SK-N-SH (cell line): ENCODE data around the gene ANKH. TPM values are rescaled to one million over a fixed set of nuclear protein-coding genes. Genes with fewer than 3 reads are reported as not detected.

Experiments used
- CTCF ChIA-PET: fragments of 300-600, 350-600 bp; formaldehyde crosslinking; extraction: SDS; loops from one replicate; lab custom pipeline; 2021; lab: Yijun Ruan, JAX
- POLR2A ChIA-PET: fragments of 350-600 bp; sonication (Branson Sonifier 250); formaldehyde crosslinking; extraction: SDS; loops from one replicate; lab custom pipeline; 2020; ENCODE audit warnings: antibody characterized with exemption, inconsistent platforms; lab: Yijun Ruan, JAX
- DNase-seq: peaks from one replicate; pipeline ENCODE4 v3.0.0; 2012
- H2AFZ ChIP-seq: fragments of 200-600 bp; sonication (generic); 2 replicates; pipeline ENCODE4 v1.8.1; 2016; ENCODE audit warnings: antibody characterized with exemption, mild to moderate bottlenecking, low read depth
- H3F3A ChIP-seq: fragments of 200-600 bp; sonication (generic); replicated peaks from 2 replicates; pipeline ENCODE3; 2016; ENCODE audit warnings: antibody characterized with exemption, mild to moderate bottlenecking; ENCODE audit not compliant: insufficient read depth
- H3K27ac ChIP-seq, 2 experiments: fragments of 200-500 bp in 1 of 2; fragments of 200-600 bp in 1 of 2; sonication (Bioruptor generic) in 1 of 2; sonication (generic), shearing (Covaris generic) in 1 of 2; 2 replicates each; pipeline versions ENCODE4 v1.5.1 to v1.6.1; 2014 to 2016; ENCODE audit warnings: low read depth in 2 of 2, inconsistent platforms in 1 of 2, low read length in 1 of 2, mild to moderate bottlenecking in 1 of 2, mixed read lengths in 1 of 2
- H3K27me3 ChIP-seq: fragments of 200-600 bp; sonication (generic), shearing (Covaris generic); 2 replicates; pipeline ENCODE4 v1.6.1; 2016; ENCODE audit warnings: mixed run types; ENCODE audit not compliant: insufficient read depth
- H3K36me3 ChIP-seq, 2 experiments: fragments of 200-500 bp in 1 of 2; fragments of 200-600 bp in 1 of 2; sonication (Bioruptor generic) in 1 of 2; sonication (generic) in 1 of 2; replicated peaks in 1 of 2; 2 replicates each; pipeline versions ENCODE3 to v1.5.1; 2014 to 2016; ENCODE audit warnings: low read length in 1 of 2, mild to moderate bottlenecking in 1 of 2; ENCODE audit not compliant: insufficient read depth in 2 of 2, control insufficient read depth in 1 of 2
- H3K4me1 ChIP-seq, 2 experiments: fragments of 200-500 bp in 1 of 2; fragments of 200-600 bp in 1 of 2; sonication (Bioruptor generic) in 1 of 2; sonication (generic), shearing (Covaris generic) in 1 of 2; 2 replicates each; pipeline versions ENCODE4 v1.5.1 to v1.6.1; 2014 to 2016; ENCODE audit warnings: low read depth in 1 of 2, low read length in 1 of 2, mixed run types in 1 of 2; ENCODE audit not compliant: insufficient read depth in 2 of 2, control insufficient read depth in 1 of 2
- H3K4me2 ChIP-seq: fragments of 200-600 bp; sonication (generic), shearing (Covaris generic); 2 replicates; pipeline ENCODE4 v1.6.1; 2017; ENCODE audit warnings: mixed run types
- H3K4me3 ChIP-seq, 2 experiments: fragments of 200-500 bp in 1 of 2; fragments of 200-600 bp in 1 of 2; sonication (Bioruptor generic) in 1 of 2; sonication (generic), shearing (Covaris generic) in 1 of 2; 2 replicates each; pipeline versions ENCODE4 v1.5.1 to v1.8.1; 2014 to 2016; ENCODE audit warnings: low read depth in 2 of 2, inconsistent platforms in 1 of 2, low read length in 1 of 2, mild to moderate bottlenecking in 1 of 2, mixed read lengths in 1 of 2, moderate library complexity in 1 of 2
- H3K79me2 ChIP-seq: fragments of 200-600 bp; sonication (generic); 2 replicates; pipeline ENCODE4 v1.8.1; 2017; ENCODE audit warnings: mild to moderate bottlenecking; ENCODE audit not compliant: insufficient read depth
- H3K9ac ChIP-seq: fragments of 200-600 bp; sonication (generic); 2 replicates; pipeline ENCODE4 v1.6.1; 2017; ENCODE audit warnings: mixed run types
- H3K9me2 ChIP-seq: fragments of 200-600 bp; sonication (generic); 2 replicates; pipeline ENCODE4 v1.6.1; 2017; ENCODE audit warnings: mixed run types
- H3K9me3 ChIP-seq: fragments of 200-600 bp; sonication (generic); 2 replicates; pipeline ENCODE4 v1.6.1; 2017; ENCODE audit warnings: mixed run types, mild to moderate bottlenecking, moderate library complexity
- H4K20me1 ChIP-seq: fragments of 200-600 bp; sonication (generic); 2 replicates; pipeline ENCODE4 v1.6.1; 2017; ENCODE audit warnings: mild to moderate bottlenecking, mixed run types; ENCODE audit not compliant: insufficient read depth
- CHD2 ChIP-seq: fragments of 150-350 bp; IDR thresholded peaks from 2 replicates; pipeline ENCODE4 v1.6.1; 2018; ENCODE audit warnings: low read length; ENCODE audit not compliant: partially characterized antibody
- FOSL2 ChIP-seq: IDR thresholded peaks from 2 replicates; pipeline ENCODE4 v1.4.0; 2012; ENCODE audit warnings: low read depth, mild to moderate bottlenecking, moderate library complexity, borderline replicate concordance
- FOXM1 ChIP-seq: IDR thresholded peaks from 2 replicates; pipeline ENCODE4 v1.4.0; 2012; ENCODE audit warnings: low read depth, mild to moderate bottlenecking
- MAX ChIP-seq: IDR thresholded peaks from 2 replicates; pipeline ENCODE4 v1.4.0; 2012; ENCODE audit warnings: low read depth
- MEF2A ChIP-seq: IDR thresholded peaks from 2 replicates; pipeline ENCODE4 v1.4.0; 2012; ENCODE audit warnings: low read depth, borderline replicate concordance
- MXI1 ChIP-seq: IDR thresholded peaks from 2 replicates; pipeline ENCODE4 v1.6.1; 2012; ENCODE audit warnings: mild to moderate bottlenecking, low read depth, low read length, improper control_type of control experiment
- NRF1 ChIP-seq: IDR thresholded peaks from 2 replicates; pipeline ENCODE4 v1.6.1; 2012; ENCODE audit warnings: low read depth, mild to moderate bottlenecking, low read length
- PBX3 ChIP-seq: IDR thresholded peaks from 2 replicates; pipeline ENCODE4; 2012
- REST ChIP-seq: IDR thresholded peaks from 2 replicates; pipeline ENCODE4 v1.6.1; 2012; ENCODE audit warnings: mild to moderate bottlenecking, low read depth, low read length, moderate library complexity
- RFX5 ChIP-seq: IDR thresholded peaks from 2 replicates; pipeline ENCODE4 v1.6.1; 2012; ENCODE audit warnings: mild to moderate bottlenecking, improper control_type of control experiment, low read length
- SIN3A ChIP-seq: IDR thresholded peaks from 2 replicates; pipeline ENCODE4 v1.6.1; 2012; ENCODE audit warnings: low read depth, mild to moderate bottlenecking, low read length, moderate library complexity, borderline replicate concordance
- TCF12 ChIP-seq: IDR thresholded peaks from 2 replicates; pipeline ENCODE4 v1.4.0; 2012
- USF2 ChIP-seq: fragments of 150-350 bp; IDR thresholded peaks from 2 replicates; pipeline ENCODE4 v1.6.1; 2017; ENCODE audit warnings: antibody characterized with exemption, low read length, low read depth, borderline replicate concordance
- WGBS: methylation state at CpG from one replicate; pipeline ENCODE4 v1.1.6; 2017; ENCODE audit warnings: low lambda C conversion rate; 5-methylcytosine and 5-hydroxymethylcytosine counted together
- polyA plus RNA-seq, 3 experiments: library from polyadenylated mRNA; depleted of rRNA; stranded (reverse); fragments of >200 nt; gene quantifications; 2 replicates each; pipeline ENCODE4 v1.2.3, GENCODE V29; 2012

ANKH gene
- polyA plus RNA-seq, 1 of the 3 experiments (the other 2 are of a cell fraction), result 22.0 TPM

- WGBS, result 79% methylated on average over 5 of the region's 5 CpGs
- no peaks in the 10 kb centered on the region for H3K79me2 ChIP-seq
- H3K27ac ChIP-seq, result no peak overlapping the region
- H2AFZ ChIP-seq, result no peak overlapping the region
- no peak overlapping the region for H3K9ac ChIP-seq
- no peaks in the 10 kb centered on the region for H3F3A ChIP-seq
- DNase-seq, result no peak
- no peak overlapping the region for H3K4me2 ChIP-seq
- TF ChIP-seq TCF12, result no peak
- no peak for TF ChIP-seq CHD2
- TF ChIP-seq SIN3A, result no peak
- TF ChIP-seq RFX5, result no peak
- TF ChIP-seq NRF1, result no peak
- no peak for TF ChIP-seq FOSL2
- no peak for TF ChIP-seq PBX3
- TF ChIP-seq MXI1, result no peak
- TF ChIP-seq REST, result no peak
- TF ChIP-seq MAX, result no peak
- TF ChIP-seq MEF2A, result no peak
- TF ChIP-seq USF2, result no peak
- no peak for TF ChIP-seq FOXM1
- CTCF ChIA-PET, result interaction anchor here (0.9 to 1.1 kb wide), 2 partner anchors 13 to 40 kb away, joined by 3 to 4 read pairs; no protein-coding TSS in a partner anchor
- no peaks in the 10 kb centered on the region for H4K20me1 ChIP-seq
- POLR2A ChIA-PET, result no interaction called here
- no peaks in the 10 kb centered on the region for H3K27me3 ChIP-seq
- no peaks in the 10 kb centered on the region; a peak in 2 of 4 replicates for H3K4me1 ChIP-seq
- no peaks in the 10 kb centered on the region for H3K9me3 ChIP-seq
- no peak overlapping the region for H3K4me3 ChIP-seq
- no peaks in the 10 kb centered on the region for H3K9me2 ChIP-seq
- peaks cover 0 to 8% of the 10 kb centered on the region in 2 experiments for H3K36me3 ChIP-seq
These were observed 104.5 kb downstream of the ANKH start for GRCh38 chr5:14767053-14767452.
